PFSK-1 (cell line): ENCODE data around the gene CLEC3B.

Experiments used
- FOXP2 ChIP-seq: optimal IDR thresholded peaks from 2 replicates; pipeline ENCODE3; 2011; ENCODE audit warnings: borderline replicate concordance, control low read depth, inconsistent platforms; ENCODE audit not compliant: insufficient read depth; ENCODE audit errors: extremely low read length, extremely low read depth
- POLR2AphosphoS5 ChIP-seq: IDR thresholded peaks from 2 replicates; pipeline ENCODE4 v1.6.1; 2012; ENCODE audit warnings: low read depth, mild to moderate bottlenecking, control low read depth, low read length, moderate library complexity
- SIN3A ChIP-seq: IDR thresholded peaks from 2 replicates; pipeline ENCODE4 v1.6.1; 2012; ENCODE audit warnings: mild to moderate bottlenecking, low read length, moderate library complexity, borderline replicate concordance; ENCODE audit not compliant: insufficient read depth
- TAF1 ChIP-seq: IDR thresholded peaks from 2 replicates; pipeline ENCODE4 v1.6.1; 2012; ENCODE audit warnings: low read length, control low read depth, borderline replicate concordance; ENCODE audit not compliant: insufficient read depth
- TF ChIP-seq, protein P1 (sequence below), 2 experiments: IDR thresholded peaks; 2 replicates each; pipeline versions ENCODE4 v1.6.1 to v1.8.0; 2011 to 2012; ENCODE audit warnings: low read depth in 2 of 2, low read length in 2 of 2, control low read depth in 1 of 2, inconsistent platforms in 1 of 2, mild to moderate bottlenecking in 1 of 2, moderate library complexity in 1 of 2; ENCODE audit not compliant: insufficient read depth in 1 of 2

The CLEC3B gene

DNA sequence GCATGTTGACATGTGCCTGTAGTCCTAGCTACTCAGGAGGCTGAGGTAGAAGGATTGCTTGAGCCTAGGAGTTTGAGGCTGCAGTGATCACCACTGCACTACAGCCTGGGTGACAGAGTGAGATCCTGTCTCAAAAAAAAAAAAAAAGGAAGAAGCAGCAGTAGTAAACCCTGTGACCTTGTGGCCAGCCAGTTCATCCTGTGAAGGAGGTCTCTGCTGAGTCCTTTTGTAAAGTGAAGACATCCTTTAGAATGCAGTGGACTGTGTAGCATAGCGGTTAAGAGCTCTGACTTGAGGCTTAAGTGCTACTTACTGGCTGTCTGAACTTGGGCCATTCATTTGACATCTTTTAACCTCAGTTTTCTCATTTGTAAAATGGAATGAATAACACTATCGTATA is 41.8 kb upstream of the CLEC3B start:
- TF ChIP-seq, protein P1, sequence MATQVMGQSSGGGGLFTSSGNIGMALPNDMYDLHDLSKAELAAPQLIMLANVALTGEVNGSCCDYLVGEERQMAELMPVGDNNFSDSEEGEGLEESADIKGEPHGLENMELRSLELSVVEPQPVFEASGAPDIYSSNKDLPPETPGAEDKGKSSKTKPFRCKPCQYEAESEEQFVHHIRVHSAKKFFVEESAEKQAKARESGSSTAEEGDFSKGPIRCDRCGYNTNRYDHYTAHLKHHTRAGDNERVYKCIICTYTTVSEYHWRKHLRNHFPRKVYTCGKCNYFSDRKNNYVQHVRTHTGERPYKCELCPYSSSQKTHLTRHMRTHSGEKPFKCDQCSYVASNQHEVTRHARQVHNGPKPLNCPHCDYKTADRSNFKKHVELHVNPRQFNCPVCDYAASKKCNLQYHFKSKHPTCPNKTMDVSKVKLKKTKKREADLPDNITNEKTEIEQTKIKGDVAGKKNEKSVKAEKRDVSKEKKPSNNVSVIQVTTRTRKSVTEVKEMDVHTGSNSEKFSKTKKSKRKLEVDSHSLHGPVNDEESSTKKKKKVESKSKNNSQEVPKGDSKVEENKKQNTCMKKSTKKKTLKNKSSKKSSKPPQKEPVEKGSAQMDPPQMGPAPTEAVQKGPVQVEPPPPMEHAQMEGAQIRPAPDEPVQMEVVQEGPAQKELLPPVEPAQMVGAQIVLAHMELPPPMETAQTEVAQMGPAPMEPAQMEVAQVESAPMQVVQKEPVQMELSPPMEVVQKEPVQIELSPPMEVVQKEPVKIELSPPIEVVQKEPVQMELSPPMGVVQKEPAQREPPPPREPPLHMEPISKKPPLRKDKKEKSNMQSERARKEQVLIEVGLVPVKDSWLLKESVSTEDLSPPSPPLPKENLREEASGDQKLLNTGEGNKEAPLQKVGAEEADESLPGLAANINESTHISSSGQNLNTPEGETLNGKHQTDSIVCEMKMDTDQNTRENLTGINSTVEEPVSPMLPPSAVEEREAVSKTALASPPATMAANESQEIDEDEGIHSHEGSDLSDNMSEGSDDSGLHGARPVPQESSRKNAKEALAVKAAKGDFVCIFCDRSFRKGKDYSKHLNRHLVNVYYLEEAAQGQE (IDR thresholded peaks at IDR 0.05; ENCODE audit: insufficient read depth in 1 of 2, low read depth in 2 of 2, low read length in 2 of 2) = no peak
- no peak for TF ChIP-seq POLR2AphosphoS5

DNA sequence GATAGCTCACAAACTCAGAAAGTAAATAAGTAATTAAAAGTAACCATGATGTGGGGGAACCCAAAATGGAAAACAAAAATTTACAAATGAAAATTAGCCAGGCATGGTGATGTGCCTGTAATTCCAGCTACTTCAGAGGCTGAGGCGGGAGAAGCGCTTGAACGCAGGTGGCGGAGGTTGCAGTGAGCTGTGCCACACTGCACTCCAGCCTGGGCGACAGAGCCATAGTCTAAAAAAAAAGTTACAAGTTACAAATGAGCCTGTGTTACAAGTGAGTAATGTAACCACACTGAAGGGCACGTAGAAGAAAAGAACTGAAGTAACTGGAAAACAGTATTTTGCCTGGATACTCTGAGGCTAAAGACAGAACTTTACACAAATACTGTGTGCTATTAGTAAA is 38.8 kb upstream of the CLEC3B start:
- TF ChIP-seq, protein P1 (IDR thresholded peaks at IDR 0.05; ENCODE audit: insufficient read depth in 1 of 2, low read depth in 2 of 2, low read length in 2 of 2) = no peak
- TF ChIP-seq TAF1 = no peak
- no peak for TF ChIP-seq SIN3A
- no peak for TF ChIP-seq POLR2AphosphoS5
- TF ChIP-seq FOXP2 = no peak

DNA sequence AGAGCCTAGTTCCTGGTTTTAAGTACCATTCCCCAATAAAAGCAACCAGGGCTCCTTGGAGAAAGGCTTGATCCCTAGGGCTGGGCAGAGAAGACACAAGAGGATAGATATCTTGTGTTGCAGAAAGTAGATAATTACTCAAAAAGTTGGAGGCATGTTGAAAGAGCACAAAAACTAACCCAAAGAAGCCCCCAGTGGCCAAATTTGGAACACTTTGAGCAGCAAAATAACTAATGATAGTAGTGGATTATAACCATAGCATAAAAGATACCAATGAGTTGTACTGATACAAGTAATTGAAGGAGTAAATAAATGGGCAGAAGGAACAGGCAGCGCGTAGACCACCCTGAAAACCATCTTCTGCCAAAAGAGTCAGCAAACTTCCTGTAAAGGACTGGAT is 38.0 kb upstream of the CLEC3B start:
- TF ChIP-seq, protein P1 (IDR thresholded peaks at IDR 0.05; ENCODE audit: insufficient read depth in 1 of 2, low read depth in 2 of 2, low read length in 2 of 2) = no peak
- TF ChIP-seq TAF1 (no peak), POLR2AphosphoS5 (no peak), SIN3A (no peak), FOXP2 (no peak)

DNA sequence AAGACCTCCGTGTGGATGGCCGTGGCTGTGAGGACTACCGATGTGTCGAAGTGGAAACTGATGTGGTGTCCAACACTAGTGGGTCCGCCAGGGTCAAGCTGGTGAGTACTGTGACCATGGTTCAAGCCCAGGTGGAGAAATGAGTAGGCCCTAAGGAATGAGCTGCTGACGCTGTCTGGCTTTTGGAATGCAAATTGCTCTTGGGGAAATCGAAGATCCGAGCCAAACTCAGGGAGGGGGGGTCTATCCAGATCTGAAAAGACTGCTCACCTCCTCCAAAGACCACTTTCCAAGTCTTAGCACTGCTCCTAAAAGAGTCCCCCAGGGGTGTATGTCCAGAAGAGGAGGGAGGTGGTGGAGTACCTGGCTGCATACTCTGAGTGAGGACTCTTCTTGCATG is 37.0 kb upstream of the CLEC3B start:
- TF ChIP-seq, protein P1 (IDR thresholded peaks at IDR 0.05; ENCODE audit: insufficient read depth in 1 of 2, low read depth in 2 of 2, low read length in 2 of 2) = no peak
- no peak for TF ChIP-seq SIN3A
- no peak for TF ChIP-seq TAF1
- no peak for TF ChIP-seq POLR2AphosphoS5
- TF ChIP-seq FOXP2 = no peak

DNA sequence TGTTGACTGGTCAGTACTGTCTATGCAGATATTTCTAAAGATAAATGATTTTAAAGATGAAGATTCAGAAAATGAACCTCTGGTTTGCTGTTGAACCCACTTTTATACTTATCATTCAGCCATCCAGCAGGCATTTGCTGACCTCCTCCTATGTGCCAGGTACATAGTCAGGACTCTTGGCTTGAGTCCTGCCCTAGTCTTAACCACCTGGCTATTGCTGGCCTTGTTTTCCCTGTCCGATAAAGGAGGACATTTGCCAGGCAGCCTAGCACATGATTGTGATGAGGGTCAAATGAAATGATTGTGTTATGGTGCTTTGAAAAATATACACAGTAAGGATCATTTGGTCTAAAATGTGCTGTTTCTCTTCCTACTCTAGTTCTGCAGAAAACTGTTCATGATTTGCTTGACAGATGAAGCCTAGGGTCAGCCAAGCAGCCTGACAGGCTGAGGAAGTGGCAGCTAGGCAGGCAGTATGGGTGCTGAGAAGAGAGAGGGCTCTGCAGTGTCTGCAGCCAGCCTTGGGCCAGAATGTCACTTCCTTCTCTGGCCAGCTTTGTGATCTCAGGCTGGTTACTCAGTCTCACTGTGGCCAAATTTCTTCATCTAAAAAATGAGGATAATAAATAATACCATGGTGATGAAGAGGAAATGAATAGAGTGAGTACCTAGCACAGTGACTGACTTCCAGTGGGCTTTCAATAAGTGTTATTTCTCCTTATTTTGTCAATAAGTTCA is 36.3 kb upstream of the CLEC3B start:
- TF ChIP-seq, protein P1 (IDR thresholded peaks at IDR 0.05; ENCODE audit: insufficient read depth in 1 of 2, low read depth in 2 of 2, low read length in 2 of 2) = no peak
- TF ChIP-seq FOXP2 (no peak), POLR2AphosphoS5 (no peak), SIN3A (no peak), TAF1 (no peak)
